GM18867 (cell line): Measurements from ENCODE around the gene MATN1.
"Not testable (repeated sequence)": the region's sequence is repeated elsewhere in the genome, so short reads cannot be mapped to it uniquely, and the experiment has no call there.

ENCODE experiments used
- ATAC-seq: cut with Tn5 transposase; IDR thresholded peaks from one replicate; pipeline ENCODE4 v1.9.1; 2021; ENCODE audit warnings: mild to moderate bottlenecking, moderate library complexity; ENCODE audit not compliant: unreplicated experiment

Gene MATN1

GRCh38 chr1:30700528-30701257, 22.7 kb downstream of the MATN1 start:
- ATAC-seq, result no peak

GRCh38 chr1:30699762-30700161, 23.6 kb downstream of the MATN1 start:
- ATAC-seq, result no peak

- no peak for ATAC-seq
Observed at GRCh38 chr1:30698401-30698981, 24.9 kb downstream of the MATN1 start.

- ATAC-seq, result no peak
Observed at GRCh38 chr1:30697571-30698376, 25.6 kb downstream of the MATN1 start.

GRCh38 chr1:30696831-30697230, 26.6 kb downstream of the MATN1 start:
- no peak for ATAC-seq

GRCh38 chr1:30695439-30695841, 27.9 kb downstream of the MATN1 start:
- no peak for ATAC-seq

GRCh38 chr1:30694280-30695175, 28.9 kb downstream of the MATN1 start:
- ATAC-seq, result no peak

- ATAC-seq, result no peak
Observed at GRCh38 chr1:30693822-30694221, 29.6 kb downstream of the MATN1 start.

GRCh38 chr1:30693366-30693765, 30.0 kb downstream of the MATN1 start:
- no peak for ATAC-seq

GRCh38 chr1:30692948-30693301, 30.5 kb downstream of the MATN1 start:
- ATAC-seq, result no peak

- no peak for ATAC-seq
Observed at GRCh38 chr1:30692201-30692947, 31.0 kb downstream of the MATN1 start.

GRCh38 chr1:30691480-30691879, 31.9 kb downstream of the MATN1 start:
- no peak for ATAC-seq

GRCh38 chr1:30689901-30690645, 33.3 kb downstream of the MATN1 start:
- no peak for ATAC-seq

- no peak for ATAC-seq
Observed at GRCh38 chr1:30688920-30689794, 34.2 kb downstream of the MATN1 start.

- ATAC-seq, result not testable (repeated sequence)
Observed at GRCh38 chr1:30688516-30688915, 34.9 kb downstream of the MATN1 start.

GRCh38 chr1:30687886-30688285, 35.5 kb downstream of the MATN1 start:
- ATAC-seq, result no peak

- ATAC-seq, result no peak
Observed at GRCh38 chr1:30686236-30686935, 37.0 kb downstream of the MATN1 start.

- no peak for ATAC-seq
Observed at GRCh38 chr1:30685796-30686165, 37.6 kb downstream of the MATN1 start.
